Astrocyte (in vitro differentiated cells and primary cell): ENCODE results near the gene ITK. TPM values are rescaled to one million over a fixed set of nuclear protein-coding genes. Genes with fewer than 3 reads are reported as not detected.

Source experiments
- DNase-seq: peaks from one replicate; pipeline ENCODE4 v3.0.0-alpha.2; 2010; ENCODE audit warnings: low read depth
- FAIRE-seq: peaks from 2 replicates; lab custom pipeline; 2011; peaks lifted over from hg19 to GRCh38; lab: Jason Lieb, UNC
- H2AFZ ChIP-seq: 2 replicates; pipeline ENCODE4 v1.6.0; 2012; ENCODE audit warnings: low read depth, low read length, inconsistent platforms
- H3K27ac ChIP-seq: 2 replicates; pipeline ENCODE4 v1.5.1; 2011; ENCODE audit warnings: low read depth, low read length, inconsistent platforms
- H3K27me3 ChIP-seq: 2 replicates; pipeline ENCODE4 v1.6.0; 2011; ENCODE audit warnings: low read length, inconsistent platforms; ENCODE audit not compliant: insufficient read depth
- H3K36me3 ChIP-seq: 2 replicates; pipeline ENCODE4 v1.5.1; 2011; ENCODE audit warnings: low read length, inconsistent platforms; ENCODE audit not compliant: insufficient read depth
- H3K4me1 ChIP-seq: 2 replicates; pipeline ENCODE4 v1.5.1; 2011; ENCODE audit warnings: low read length, inconsistent platforms; ENCODE audit not compliant: insufficient read depth
- H3K4me2 ChIP-seq: 2 replicates; pipeline ENCODE4 v1.6.0; 2012; ENCODE audit warnings: low read length, inconsistent platforms
- H3K4me3 ChIP-seq: 2 replicates; pipeline ENCODE4 v1.5.1; 2011; ENCODE audit warnings: low read depth, mild to moderate bottlenecking, low read length, inconsistent platforms; ENCODE audit not compliant: insufficient read depth
- H3K79me2 ChIP-seq: 2 replicates; pipeline ENCODE4 v1.6.0; 2012; ENCODE audit warnings: mild to moderate bottlenecking, low read length, inconsistent platforms; ENCODE audit not compliant: insufficient read depth
- H3K9ac ChIP-seq: 2 replicates; pipeline ENCODE4 v1.6.0; 2012; ENCODE audit warnings: mild to moderate bottlenecking, low read length, inconsistent platforms
- H3K9me3 ChIP-seq: 2 replicates; pipeline ENCODE4 v1.5.1; 2012; ENCODE audit warnings: low read depth, mild to moderate bottlenecking, low read length, inconsistent platforms; ENCODE audit not compliant: insufficient read depth
- H4K20me1 ChIP-seq: 2 replicates; pipeline ENCODE4 v1.6.0; 2012; ENCODE audit warnings: low read length, inconsistent platforms; ENCODE audit not compliant: insufficient read depth
- H3K27ac Mint-ChIP-seq: one replicate; pipeline ENCODE4 v1.8.0; 2021; ENCODE audit warnings: mild to moderate bottlenecking, mixed read lengths; ENCODE audit not compliant: unreplicated experiment
- H3K27me3 Mint-ChIP-seq: one replicate; pipeline ENCODE4 v1.8.0; 2021; ENCODE audit warnings: low read depth, mixed read lengths; ENCODE audit not compliant: unreplicated experiment
- H3K36me3 Mint-ChIP-seq: one replicate; pipeline ENCODE4 v1.8.0; 2021; ENCODE audit warnings: low read depth, mixed read lengths; ENCODE audit not compliant: unreplicated experiment
- H3K4me1 Mint-ChIP-seq: one replicate; pipeline ENCODE4 v1.8.0; 2021; ENCODE audit warnings: low read depth, mixed read lengths; ENCODE audit not compliant: unreplicated experiment
- H3K4me3 Mint-ChIP-seq: one replicate; pipeline ENCODE4 v1.8.0; 2021; ENCODE audit warnings: mild to moderate bottlenecking, moderate library complexity, mixed read lengths; ENCODE audit not compliant: unreplicated experiment
- H3K9me3 Mint-ChIP-seq: one replicate; pipeline ENCODE4 v1.8.0; 2021; ENCODE audit warnings: mild to moderate bottlenecking, mixed read lengths; ENCODE audit not compliant: unreplicated experiment
- CTCF ChIP-seq: IDR thresholded peaks from 2 replicates; pipeline ENCODE4 v1.5.1; 2011; ENCODE audit warnings: low read depth, mild to moderate bottlenecking, inconsistent platforms, low read length, moderate library complexity; ENCODE audit not compliant: insufficient read depth
- EZH2 ChIP-seq: IDR thresholded peaks from 2 replicates; pipeline ENCODE4 v1.6.1; 2012; ENCODE audit warnings: mild to moderate bottlenecking, low read length, inconsistent platforms; ENCODE audit not compliant: insufficient read depth
- total RNA-seq: library from RNA; stranded (reverse); gene quantifications from 2 replicates; pipeline ENCODE4 v1.2.1, GENCODE V29; 2021

ITK gene
- total RNA-seq, 1 donor from 2014 or later: 0.48 TPM

DNA sequence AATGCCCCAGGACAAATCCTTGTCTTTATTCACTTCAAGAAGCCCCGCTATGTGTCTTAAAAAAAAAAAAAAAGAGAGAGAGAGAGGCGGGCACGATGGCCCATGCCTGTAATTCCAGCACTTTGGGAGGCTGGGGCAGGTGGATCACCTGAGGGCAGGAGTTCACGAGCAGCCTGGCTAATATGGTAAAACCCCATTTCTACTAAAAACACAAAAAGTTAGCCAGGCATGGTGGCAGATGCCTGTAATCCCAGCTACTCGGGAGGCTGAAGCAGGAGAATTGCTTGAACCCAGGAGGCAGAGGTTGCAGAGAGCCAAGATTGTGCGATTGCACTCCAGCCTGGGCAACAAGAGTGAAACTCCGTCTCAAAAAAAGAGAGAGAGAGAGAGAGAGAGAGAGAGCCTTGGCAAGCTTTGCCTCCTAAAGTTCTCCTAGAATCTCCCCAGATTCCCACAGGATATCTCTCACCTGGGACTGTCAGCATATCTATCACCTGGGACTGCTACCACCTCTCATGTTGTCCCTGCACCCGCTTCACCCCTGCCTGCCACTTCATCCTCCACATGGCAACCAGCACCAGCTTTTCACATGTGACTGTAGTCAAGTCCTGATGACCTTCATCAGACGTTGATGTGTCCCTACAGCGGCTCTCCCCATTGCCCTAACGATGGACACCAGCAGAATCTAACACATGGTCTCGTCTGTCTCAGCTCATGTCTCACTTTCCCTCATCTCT is 5.8 kb downstream of the ITK start:
- Mint-ChIP-seq H3K9me3 (no peaks in the 10 kb centered on the region), H3K27ac (peak overlapping the region; percentile 67), H3K27me3 (peaks cover 21% of the 10 kb centered on the region), H3K4me3 (no peak overlapping the region), H3K4me1 (no peaks in the 10 kb centered on the region), H3K36me3 (no peaks in the 10 kb centered on the region)
- no peaks in the 10 kb centered on the region for H3K4me1 ChIP-seq
- no peak overlapping the region for H3K9ac ChIP-seq
- no peaks in the 10 kb centered on the region for H3K79me2 ChIP-seq
- H2AFZ ChIP-seq: no peak overlapping the region
- peaks cover 6% of the 10 kb centered on the region for H3K27me3 ChIP-seq
- H3K27ac ChIP-seq: no peak overlapping the region
- no peaks in the 10 kb centered on the region for H3K9me3 ChIP-seq
- H3K4me2 ChIP-seq: no peak overlapping the region
- H3K4me3 ChIP-seq: no peak overlapping the region
- TF ChIP-seq EZH2: no peak
- no peak for TF ChIP-seq CTCF
- FAIRE-seq: no peak
- DNase-seq: no peak
- H4K20me1 ChIP-seq: no peaks in the 10 kb centered on the region
- H3K36me3 ChIP-seq: no peaks in the 10 kb centered on the region

- TF ChIP-seq CTCF (no peak), EZH2 (no peak)
- no peak overlapping the region for H3K4me2 ChIP-seq
- H3K27ac ChIP-seq: no peak overlapping the region
- H3K4me3 ChIP-seq: no peak overlapping the region
- H3K79me2 ChIP-seq: no peaks in the 10 kb centered on the region
- no peaks in the 10 kb centered on the region for H3K4me1 ChIP-seq
- H3K9me3 ChIP-seq: no peaks in the 10 kb centered on the region
- H3K36me3 Mint-ChIP-seq: no peaks in the 10 kb centered on the region
- FAIRE-seq (no peak), DNase-seq (no peak)
- H4K20me1 ChIP-seq: no peaks in the 10 kb centered on the region
- H3K27ac Mint-ChIP-seq: peak overlapping the region; percentile 67
- no peaks in the 10 kb centered on the region for H3K9me3 Mint-ChIP-seq
- H2AFZ ChIP-seq: no peak overlapping the region
- peaks cover 4% of the 10 kb centered on the region for H3K27me3 ChIP-seq
- no peak overlapping the region for H3K4me3 Mint-ChIP-seq
- no peaks in the 10 kb centered on the region for H3K4me1 Mint-ChIP-seq
- H3K36me3 ChIP-seq: no peaks in the 10 kb centered on the region
- peaks cover 18% of the 10 kb centered on the region for H3K27me3 Mint-ChIP-seq
- H3K9ac ChIP-seq: no peak overlapping the region
Observed at GRCh38 chr5:157187046-157187754, 6.6 kb downstream of the ITK start.

- Histone ChIP-seq H3K4me1 (no peaks in the 10 kb centered on the region), H4K20me1 (no peaks in the 10 kb centered on the region), H3K9me3 (no peaks in the 10 kb centered on the region), H3K4me2 (no peak overlapping the region), H3K79me2 (no peaks in the 10 kb centered on the region), H2AFZ (no peak overlapping the region), H3K9ac (no peak overlapping the region), H3K27me3 (peaks cover 3% of the 10 kb centered on the region), H3K4me3 (no peak overlapping the region), H3K36me3 (no peaks in the 10 kb centered on the region), H3K27ac (no peak overlapping the region)
- no peak overlapping the region for H3K4me3 Mint-ChIP-seq
- no peaks in the 10 kb centered on the region for H3K36me3 Mint-ChIP-seq
- H3K27ac Mint-ChIP-seq: no peak overlapping the region
- H3K4me1 Mint-ChIP-seq: no peaks in the 10 kb centered on the region
- no peak for TF ChIP-seq EZH2
- TF ChIP-seq CTCF: no peak
- H3K9me3 Mint-ChIP-seq: no peaks in the 10 kb centered on the region
- no peak for FAIRE-seq
- peaks cover 18% of the 10 kb centered on the region for H3K27me3 Mint-ChIP-seq
- DNase-seq: no peak
Observed at GRCh38 chr5:157188270-157188669, 7.6 kb downstream of the ITK start.
